Measurements from ENCODE around the gene LGALS3BP.

The LGALS3BP gene

GRCh38 chr17:79014158-79014758, 34.5 kb upstream of the LGALS3BP start:
- no peak for DNase-seq

GRCh38 chr17:79012563-79013134, 32.9 kb upstream of the LGALS3BP start:
- DNase-seq = no peak

GRCh38 chr17:79011451-79012147, 31.9 kb upstream of the LGALS3BP start:
- no peak for DNase-seq

GRCh38 chr17:79010304-79010646, 30.6 kb upstream of the LGALS3BP start:
- DNase-seq = no peak

- peak; percentile 48 to 83 (median 68) for DNase-seq
Measured at GRCh38 chr17:79009397-79010303, 29.9 kb upstream of the LGALS3BP start, which contains the start of gene CANT1. TSS of gene CANT1 (minus strand) at chr17:79009764. CDS start at chr17:78997622, 12,142 bp downstream.

- no peak for DNase-seq
Measured at GRCh38 chr17:79008666-79009387, 29.1 kb upstream of the LGALS3BP start.

GRCh38 chr17:79007504-79008381, 28.0 kb upstream of the LGALS3BP start:
- DNase-seq = no peak

GRCh38 chr17:79006794-79007503, 27.2 kb upstream of the LGALS3BP start:
- no peak for DNase-seq

- DNase-seq = no peak
Measured at GRCh38 chr17:79006046-79006445, 26.3 kb upstream of the LGALS3BP start.

- no peak for DNase-seq
Measured at GRCh38 chr17:79005063-79005861, 25.5 kb upstream of the LGALS3BP start.

GRCh38 chr17:79003661-79004411, 24.1 kb upstream of the LGALS3BP start:
- no peak for DNase-seq

- no peak for DNase-seq
Measured at GRCh38 chr17:79002796-79003593, 23.3 kb upstream of the LGALS3BP start.

GRCh38 chr17:79002291-79002690, 22.6 kb upstream of the LGALS3BP start:
- DNase-seq = no peak

- DNase-seq = no peak
Measured at GRCh38 chr17:79001190-79002020, 21.7 kb upstream of the LGALS3BP start.

- DNase-seq = no peak
Measured at GRCh38 chr17:79000396-79001189, 20.9 kb upstream of the LGALS3BP start.

- DNase-seq = no peak
Measured at GRCh38 chr17:78999947-79000395, 20.2 kb upstream of the LGALS3BP start.
